K562 (cell line): ENCODE measurements around the gene PHLDB3. TPM values are rescaled to one million over a fixed set of nuclear protein-coding genes. Genes with fewer than 3 reads are reported as not detected.

ENCODE experiments used
- ATAC-seq: fragments of 200-7000 bp; cut with Tn5 transposase; 3 replicates; pipeline ENCODE4 v1.9.1; 2020; ENCODE audit warnings: moderate library complexity
- BruUV-seq: library from RNA; stranded (reverse); fragments of 400-500 nt; replicated peaks from 2 replicates; lab custom pipeline; 2021; lab: Mats Ljungman, UMichigan
- CTCF ChIA-PET: fragments of 300-600 bp; formaldehyde crosslinking; extraction: SDS; loops from one replicate; lab custom pipeline; 2021; ENCODE audit warnings: low intra/inter-chr PET ratio; lab: Yijun Ruan, JAX
- POLR2A ChIA-PET: fragments of 300-600, 350-650 bp; sonication (Branson Sonifier 250); formaldehyde crosslinking; extraction: SDS; loops from one replicate; lab custom pipeline; 2021; ENCODE audit warnings: antibody characterized with exemption, inconsistent platforms; lab: Yijun Ruan, JAX
- DNase-seq, 4 experiments: peaks; one replicate each; pipeline versions ENCODE4 v3.0.0 to v3.0.0-alpha.2; 2011 to 2018; ENCODE audit warnings: low spot score in 3 of 4, mixed read lengths in 3 of 4; ENCODE audit errors: extremely low read depth in 1 of 4
- FAIRE-seq: peaks from 2 replicates; lab custom pipeline; 2011; peaks lifted over from hg19 to GRCh38; lab: Jason Lieb, UNC
- H2AFZ ChIP-seq: 2 replicates; pipeline ENCODE4 v1.6.0; 2011; ENCODE audit warnings: low read depth, low read length, control low read depth, inconsistent platforms
- H3K27ac ChIP-seq: fragments of 200-600 bp; 3 replicates; pipeline ENCODE4 v1.8.0; 2011; ENCODE audit warnings: low read depth, mild to moderate bottlenecking, control low read depth, inconsistent platforms, low read length, moderate library complexity, mixed read lengths; ENCODE audit errors: extremely low read depth
- H3K27me3 ChIP-seq, 2 experiments: fragments of 300-600 bp in 1 of 2; 2 replicates in 1 of 2; 3 replicates in 1 of 2; pipeline versions ENCODE4 v1.6.0 to v1.8.0; 2011; ENCODE audit warnings: inconsistent platforms in 2 of 2, low read length in 2 of 2, mild to moderate bottlenecking in 1 of 2, mixed read lengths in 1 of 2, moderate library complexity in 1 of 2; ENCODE audit not compliant: control insufficient read depth in 2 of 2, insufficient read depth in 2 of 2
- H3K36me3 ChIP-seq: fragments of 300-600 bp; 3 replicates; pipeline ENCODE4 v1.8.0; 2011; ENCODE audit warnings: mild to moderate bottlenecking, low read length, inconsistent platforms; ENCODE audit not compliant: control insufficient read depth, insufficient read depth
- H3K4me1 ChIP-seq, 2 experiments: fragments of 200-600 bp in 1 of 2; replicated peaks in 1 of 2; 2 replicates in 1 of 2; 3 replicates in 1 of 2; pipeline versions ENCODE4 v1.5.1 to v1.8.0; 2011; ENCODE audit warnings: inconsistent platforms in 2 of 2, low read length in 2 of 2, mild to moderate bottlenecking in 1 of 2, mixed read lengths in 1 of 2, moderate library complexity in 1 of 2; ENCODE audit not compliant: control insufficient read depth in 2 of 2, insufficient read depth in 2 of 2
- H3K4me2 ChIP-seq: 2 replicates; pipeline ENCODE4 v1.6.1; 2011; ENCODE audit warnings: low read length, control low read depth, inconsistent platforms, mixed read lengths; ENCODE audit not compliant: insufficient read depth
- H3K4me3 ChIP-seq: fragments of 200-600 bp; sonication (generic), shearing (Covaris generic); 2 replicates; pipeline ENCODE4 v1.5.1; 2016; ENCODE audit warnings: control low read depth, inconsistent platforms
- H3K79me2 ChIP-seq: fragments of 200-600 bp; 3 replicates; pipeline ENCODE4 v1.8.0; 2011; ENCODE audit warnings: low read length, inconsistent platforms; ENCODE audit not compliant: control insufficient read depth, insufficient read depth
- H3K9ac ChIP-seq, 2 experiments: 2 replicates each; pipeline versions ENCODE4 v1.6.0 to v1.6.1; 2011; ENCODE audit warnings: low read depth in 2 of 2, low read length in 2 of 2, control low read depth in 1 of 2, inconsistent platforms in 1 of 2, mild to moderate bottlenecking in 1 of 2, mixed read lengths in 1 of 2; ENCODE audit not compliant: insufficient read depth in 1 of 2
- H3K9me1 ChIP-seq: one replicate; pipeline ENCODE4 v1.6.0; 2011; ENCODE audit warnings: inconsistent platforms, mild to moderate bottlenecking, low read length, moderate library complexity; ENCODE audit not compliant: control insufficient read depth, insufficient read depth
- H3K9me3 ChIP-seq: replicated peaks from 2 replicates; pipeline ENCODE4 v1.5.1; 2011; ENCODE audit warnings: low read depth, low read length, inconsistent platforms; ENCODE audit not compliant: control insufficient read depth, insufficient read depth
- H4K20me1 ChIP-seq: replicated peaks from 2 replicates; pipeline ENCODE4 v1.6.1; 2011; ENCODE audit warnings: low read length, inconsistent platforms, mixed read lengths; ENCODE audit not compliant: control insufficient read depth, insufficient read depth
- E2F8 ChIP-seq: fragments of 450-650 bp; IDR thresholded peaks from 2 replicates; pipeline ENCODE4 v1.7.1; 2018; ENCODE audit warnings: mild to moderate bottlenecking, low read depth; ENCODE audit not compliant: partially characterized antibody
- RBM25 ChIP-seq: fragments of 200-400 bp; formaldehyde crosslinking; IDR thresholded peaks from 2 replicates; pipeline ENCODE4 v1.6.1; 2018; ENCODE audit warnings: low read length, low read depth, moderate library complexity; ENCODE audit not compliant: severe bottlenecking
- ZNF282 ChIP-seq: sonication (generic); formaldehyde crosslinking; IDR thresholded peaks from 2 replicates; pipeline ENCODE4 v1.8.1; 2023; ENCODE audit warnings: missing genetic modification reagents
- ZNF561 ChIP-seq: fragments of 450-650 bp; formaldehyde crosslinking; conservative IDR thresholded peaks from 2 replicates; pipeline ENCODE4 v1.4.0; 2020; ENCODE audit warnings: mild to moderate bottlenecking, moderate library complexity
- ZSCAN29 ChIP-seq: fragments of 450-650 bp; IDR thresholded peaks from 2 replicates; pipeline ENCODE4 v1.6.1; 2017
- WGBS: fragments of 100-300 bp; shearing (Covaris generic); methylation state at CpG from one replicate; pipeline ENCODE4 v1.1.6; 2016; ENCODE audit warnings: low coverage, mixed read lengths; ENCODE audit not compliant: insufficient coverage; ENCODE audit errors: missing lambda C conversion rate; 5-methylcytosine and 5-hydroxymethylcytosine counted together
- in situ Hi-C: fragments of 300-500 bp; cut with MboI; formaldehyde crosslinking; loops from 4 replicates; pipeline ENCODE4 v1.15.0; 2018; ENCODE audit warnings: inconsistent platforms, mixed read lengths
- intact Hi-C: fragments of 100-400 bp; cut with micrococcal nuclease; formaldehyde crosslinking; loops from 2 replicates; pipeline ENCODE4 v1.14.2; 2022
- polyA plus RNA-seq, 8 experiments: library from polyadenylated mRNA; depleted of rRNA in 4 of 8; stranded (reverse) in 5 of 8; unstranded in 3 of 8; fragments of >200 nt; fragmentation: Nextera tagmentation in 2 of 8; fragmentation: Illumina TruSeq in 1 of 8; extraction: Ambion mirVana in 2 of 8; extraction: Trizol in 1 of 8; gene quantifications; 2 replicates each; pipeline versions ENCODE4 v1.2.1 to v1.2.3, GENCODE V29; 2011 to 2014; ENCODE audit warnings: inconsistent platforms in 1 of 8, missing spikeins in 1 of 8
- total RNA-seq, 7 experiments: library from RNA; depleted of rRNA in 6 of 7; stranded (reverse); fragments of >200 nt in 6 of 7; fragmentation: Illumina TruSeq in 2 of 7; extraction: Trizol in 2 of 7; gene quantifications; 2 replicates each; pipeline versions ENCODE4 v1.2.1 to v1.2.3, GENCODE V29; 2011 to 2021; ENCODE audit warnings: low replicate concordance in 1 of 7
- TF ChIP-seq, protein P1 (sequence below), 2 experiments: fragments of 450-650 bp in 1 of 2; sonication (generic) in 1 of 2; formaldehyde crosslinking in 1 of 2; IDR thresholded peaks; 2 replicates each; pipeline versions ENCODE4 v1.7.1 to v1.9.0; 2016 to 2022; ENCODE audit warnings: inconsistent platforms in 1 of 2, mild to moderate bottlenecking in 1 of 2, missing genetic modification reagents in 1 of 2

PHLDB3 gene
- total and polyA plus RNA-seq, 9 of the 15 experiments (the other 6 are each of a cell fraction or from before 2014, with no cell fraction given): 0.04 to 23.5 (median 3.9) TPM

GRCh38 chr19:43541920-43542650 lies 37.5 kb upstream of the PHLDB3 start (continued):
- TF ChIP-seq E2F8 (no peak), ZNF282 (no peak)
- TF ChIP-seq, all 486 proteins: peak for 0

DNA sequence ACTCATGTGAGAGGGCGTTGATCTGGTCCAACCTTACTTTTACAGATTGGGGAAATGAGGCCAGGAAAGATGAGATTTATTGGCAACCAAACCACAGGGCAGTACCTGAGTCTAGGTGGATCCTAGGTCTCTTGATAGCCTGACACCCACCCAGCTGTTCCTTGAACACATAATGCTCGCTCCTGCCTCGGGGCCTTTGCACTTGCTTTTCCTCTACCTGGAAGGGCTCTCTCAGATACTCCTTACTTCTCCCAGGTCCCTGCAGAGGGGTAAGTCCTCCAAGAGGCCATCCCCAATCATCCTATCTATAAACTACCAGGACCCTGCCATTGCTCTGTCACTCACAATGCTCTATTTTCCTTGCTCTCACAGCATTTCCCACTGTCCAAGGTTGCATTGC lies 35.8 kb upstream of the PHLDB3 start:
- in situ Hi-C loops (no loop called here), intact Hi-C loops (no loop called here)
- 93% methylated on average over 3 of the region's 3 CpGs for WGBS
- no peak for DNase-seq
- no peak overlapping the region for H3K27ac ChIP-seq
- H3K9me3 ChIP-seq: peaks cover 1% of the 10 kb centered on the region; the same call in 1 of the 2 replicates
- FAIRE-seq: no peak
- no peak overlapping the region for H2AFZ ChIP-seq
- no peaks in the 10 kb centered on the region for H4K20me1 ChIP-seq
- H3K4me3 ChIP-seq: no peak overlapping the region
- H3K9me1 ChIP-seq: no peaks in the 10 kb centered on the region
- BruUV-seq: no TSS peak
- peaks cover 56% of the 10 kb centered on the region; the same call in 2 of the 3 replicates for H3K36me3 ChIP-seq
- peaks cover 0 to 2% of the 10 kb centered on the region in 2 experiments; a peak in 1 of 5 replicates for H3K4me1 ChIP-seq
- no peak for ATAC-seq
- H3K27me3 ChIP-seq: no peaks in the 10 kb centered on the region
- no peak overlapping the region for H3K4me2 ChIP-seq
- H3K9ac ChIP-seq: no peak overlapping the region
- H3K79me2 ChIP-seq: no peaks in the 10 kb centered on the region
- ChIA-PET POLR2A (no interaction called here), CTCF (no interaction called here)
- TF ChIP-seq ZNF561 (no peak), ZNF282 (no peak), ZSCAN29 (no peak), RBM25 (peak; percentile 73)
- TF ChIP-seq, protein P1, sequence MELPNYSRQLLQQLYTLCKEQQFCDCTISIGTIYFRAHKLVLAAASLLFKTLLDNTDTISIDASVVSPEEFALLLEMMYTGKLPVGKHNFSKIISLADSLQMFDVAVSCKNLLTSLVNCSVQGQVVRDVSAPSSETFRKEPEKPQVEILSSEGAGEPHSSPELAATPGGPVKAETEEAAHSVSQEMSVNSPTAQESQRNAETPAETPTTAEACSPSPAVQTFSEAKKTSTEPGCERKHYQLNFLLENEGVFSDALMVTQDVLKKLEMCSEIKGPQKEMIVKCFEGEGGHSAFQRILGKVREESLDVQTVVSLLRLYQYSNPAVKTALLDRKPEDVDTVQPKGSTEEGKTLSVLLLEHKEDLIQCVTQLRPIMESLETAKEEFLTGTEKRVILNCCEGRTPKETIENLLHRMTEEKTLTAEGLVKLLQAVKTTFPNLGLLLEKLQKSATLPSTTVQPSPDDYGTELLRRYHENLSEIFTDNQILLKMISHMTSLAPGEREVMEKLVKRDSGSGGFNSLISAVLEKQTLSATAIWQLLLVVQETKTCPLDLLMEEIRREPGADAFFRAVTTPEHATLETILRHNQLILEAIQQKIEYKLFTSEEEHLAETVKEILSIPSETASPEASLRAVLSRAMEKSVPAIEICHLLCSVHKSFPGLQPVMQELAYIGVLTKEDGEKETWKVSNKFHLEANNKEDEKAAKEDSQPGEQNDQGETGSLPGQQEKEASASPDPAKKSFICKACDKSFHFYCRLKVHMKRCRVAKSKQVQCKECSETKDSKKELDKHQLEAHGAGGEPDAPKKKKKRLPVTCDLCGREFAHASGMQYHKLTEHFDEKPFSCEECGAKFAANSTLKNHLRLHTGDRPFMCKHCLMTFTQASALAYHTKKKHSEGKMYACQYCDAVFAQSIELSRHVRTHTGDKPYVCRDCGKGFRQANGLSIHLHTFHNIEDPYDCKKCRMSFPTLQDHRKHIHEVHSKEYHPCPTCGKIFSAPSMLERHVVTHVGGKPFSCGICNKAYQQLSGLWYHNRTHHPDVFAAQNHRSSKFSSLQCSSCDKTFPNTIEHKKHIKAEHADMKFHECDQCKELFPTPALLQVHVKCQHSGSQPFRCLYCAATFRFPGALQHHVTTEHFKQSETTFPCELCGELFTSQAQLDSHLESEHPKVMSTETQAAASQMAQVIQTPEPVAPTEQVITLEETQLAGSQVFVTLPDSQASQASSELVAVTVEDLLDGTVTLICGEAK (IDR thresholded peaks at IDR 0.05): no peak
- TF ChIP-seq, protein P1 (CRISPR knock-in tag; IDR thresholded peaks at IDR 0.05): no peak
